ENCODE data around the gene TAF4B. TPM values are rescaled to one million over a fixed set of nuclear protein-coding genes. Genes with fewer than 3 reads are reported as not detected.

The TAF4B gene
- total and polyA plus RNA-seq, 9 of the 15 experiments (the other 6 are each of a cell fraction or from before 2014, with no cell fraction given) = 4.5 to 25.3 (median 20.5) TPM

DNA sequence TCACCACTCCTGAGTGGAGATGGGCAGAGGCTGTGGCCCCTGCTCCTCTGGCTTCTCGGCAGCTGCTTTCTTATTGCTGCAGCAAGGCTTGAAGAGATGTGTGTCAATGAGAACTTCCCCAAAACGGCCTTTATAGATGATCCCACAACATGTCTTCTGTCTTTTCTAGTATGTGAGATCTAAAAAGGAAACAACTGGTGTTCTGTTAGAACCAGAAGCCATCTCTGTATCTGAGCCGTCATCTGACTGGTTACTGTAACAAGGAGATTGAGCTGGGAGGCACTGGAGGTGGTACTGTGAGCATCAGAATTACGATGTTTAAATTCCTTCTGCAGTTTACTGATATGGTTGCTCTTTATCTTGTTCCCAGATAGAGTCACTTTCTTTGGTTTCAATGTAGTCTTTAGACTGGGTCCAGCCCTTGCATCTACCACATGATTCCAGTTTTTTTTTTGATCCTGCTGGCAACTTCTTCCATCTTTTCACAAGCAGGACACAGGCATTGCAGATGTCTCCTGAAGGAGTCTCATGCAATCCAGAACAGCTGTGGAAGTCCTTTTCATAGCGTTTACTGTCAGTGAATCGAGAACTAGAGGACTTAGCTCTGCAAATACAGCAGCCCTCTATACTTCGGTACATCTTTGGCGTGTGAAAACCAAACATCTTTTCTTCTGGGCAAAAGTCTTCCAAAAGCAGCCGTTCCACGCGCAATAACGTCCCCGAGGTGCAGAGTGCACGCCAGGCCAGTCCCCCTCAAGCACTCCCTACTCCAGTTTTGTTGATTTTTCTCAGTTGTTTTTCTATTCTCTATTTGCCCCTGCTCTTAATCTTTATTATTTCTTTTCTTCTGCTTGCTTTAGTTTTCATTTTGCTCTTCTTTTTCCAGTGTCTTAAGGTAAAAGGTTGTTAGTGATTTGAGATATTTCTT, 29.7 kb downstream of the TAF4B start:
- Histone ChIP-seq H3K9me1 (ENCODE audit: control insufficient read depth, insufficient read depth, low read length) (no peaks in the 10 kb centered on the region), H2AFZ (ENCODE audit: low read depth, low read length) (no peak overlapping the region), H3K4me1 (replicated peaks in 1 of 2; ENCODE audit: control insufficient read depth in 2 of 2, insufficient read depth in 2 of 2, low read length in 2 of 2) (peaks cover 0 to 5% of the 10 kb centered on the region in 2 experiments; a peak in 1 of 5 replicates), H3K4me2 (ENCODE audit: insufficient read depth, low read length) (peak overlapping the region; percentile 51), H3K4me3 (no peak overlapping the region), H3K27me3 (ENCODE audit: control insufficient read depth in 2 of 2, insufficient read depth in 2 of 2, low read length in 2 of 2) (no peaks in the 10 kb centered on the region), H3K27ac (ENCODE audit: extremely low read depth, low read depth, low read length) (peak overlapping the region; percentile 3; the same call in 1 of the 3 replicates), H3K36me3 (ENCODE audit: control insufficient read depth, insufficient read depth, low read length) (no peaks in the 10 kb centered on the region), H3K9me3 (replicated peaks; ENCODE audit: control insufficient read depth, insufficient read depth, low read depth, low read length) (no peaks in the 10 kb centered on the region), H3K9ac (ENCODE audit: insufficient read depth in 1 of 2, low read depth in 2 of 2, low read length in 2 of 2) (no peak overlapping the region), H3K79me2 (ENCODE audit: control insufficient read depth, insufficient read depth, low read length) (peaks cover 51% of the 10 kb centered on the region), H4K20me1 (replicated peaks; ENCODE audit: control insufficient read depth, insufficient read depth, low read length) (no peaks in the 10 kb centered on the region)
- 13% methylated on average over 14 of the region's 14 CpGs for WGBS (ENCODE audit: insufficient coverage, low coverage, missing lambda C conversion rate)
- ChIA-PET POLR2A (interaction anchor here (0.5 to 1.2 kb wide), 4 partner anchors 14 to 171 kb away, joined by 3 read pairs; partner anchors contain the start of gene TAF4B), CTCF (ENCODE audit: low intra/inter-chr PET ratio) (no interaction called here)
- peak; percentile 86 for FAIRE-seq
- intact Hi-C loops (cut with micrococcal nuclease) = no loop called here
- in situ Hi-C loops (cut with MboI) = no loop called here
- peak in 2 of 4 experiments; percentile 47 to 73 for DNase-seq (ENCODE audit: extremely low read depth in 1 of 4, low spot score in 3 of 4)
- ATAC-seq = peak; percentile 89
- BruUV-seq (replicated peaks) = no TSS peak
- no peak for TF ChIP-seq KLF10 (CRISPR knock-in tag; IDR thresholded peaks at IDR 0.05)
- TF ChIP-seq, protein P1, sequence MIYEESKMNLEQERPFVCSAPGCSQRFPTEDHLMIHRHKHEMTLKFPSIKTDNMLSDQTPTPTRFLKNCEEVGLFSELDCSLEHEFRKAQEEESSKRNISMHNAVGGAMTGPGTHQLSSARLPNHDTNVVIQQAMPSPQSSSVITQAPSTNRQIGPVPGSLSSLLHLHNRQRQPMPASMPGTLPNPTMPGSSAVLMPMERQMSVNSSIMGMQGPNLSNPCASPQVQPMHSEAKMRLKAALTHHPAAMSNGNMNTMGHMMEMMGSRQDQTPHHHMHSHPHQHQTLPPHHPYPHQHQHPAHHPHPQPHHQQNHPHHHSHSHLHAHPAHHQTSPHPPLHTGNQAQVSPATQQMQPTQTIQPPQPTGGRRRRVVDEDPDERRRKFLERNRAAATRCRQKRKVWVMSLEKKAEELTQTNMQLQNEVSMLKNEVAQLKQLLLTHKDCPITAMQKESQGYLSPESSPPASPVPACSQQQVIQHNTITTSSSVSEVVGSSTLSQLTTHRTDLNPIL (CRISPR knock-in tag; IDR thresholded peaks at IDR 0.05) = no peak
- TF ChIP-seq MEF2D (tag; conservative IDR thresholded peaks at IDR 0.05; ENCODE audit: low read depth) = no peak
- TF ChIP-seq SOX6 (IDR thresholded peaks at IDR 0.05) = peak; percentile 49
- no peak for TF ChIP-seq TAF9B (IDR thresholded peaks at IDR 0.05; ENCODE audit: partially characterized antibody)
- peak; percentile 25; the same call in 1 of the 2 replicates for TF ChIP-seq CXXC5 (CRISPR knock-in tag; IDR thresholded peaks at IDR 0.05)
- TF ChIP-seq CTBP1 (IDR thresholded peaks at IDR 0.05; ENCODE audit: borderline replicate concordance) = peak; percentile 94
- no peak for TF ChIP-seq KDM4B (IDR thresholded peaks at IDR 0.05; ENCODE audit: borderline replicate concordance in 2 of 2, low read depth in 1 of 2)
- TF ChIP-seq RBM22 (IDR thresholded peaks at IDR 0.05; ENCODE audit: low read depth, low read length, poor library complexity, severe bottlenecking) = no peak
- TF ChIP-seq KLF16 (IDR thresholded peaks at IDR 0.05) = peak; percentile 50; the same call in 1 of the 2 replicates
- no peak for TF ChIP-seq FOXM1 (IDR thresholded peaks at IDR 0.05; ENCODE audit: low read depth)
- TF ChIP-seq FOXM1 (CRISPR knock-in tag; IDR thresholded peaks at IDR 0.05; ENCODE audit: low read depth) = no peak
- TF ChIP-seq, protein P2, sequence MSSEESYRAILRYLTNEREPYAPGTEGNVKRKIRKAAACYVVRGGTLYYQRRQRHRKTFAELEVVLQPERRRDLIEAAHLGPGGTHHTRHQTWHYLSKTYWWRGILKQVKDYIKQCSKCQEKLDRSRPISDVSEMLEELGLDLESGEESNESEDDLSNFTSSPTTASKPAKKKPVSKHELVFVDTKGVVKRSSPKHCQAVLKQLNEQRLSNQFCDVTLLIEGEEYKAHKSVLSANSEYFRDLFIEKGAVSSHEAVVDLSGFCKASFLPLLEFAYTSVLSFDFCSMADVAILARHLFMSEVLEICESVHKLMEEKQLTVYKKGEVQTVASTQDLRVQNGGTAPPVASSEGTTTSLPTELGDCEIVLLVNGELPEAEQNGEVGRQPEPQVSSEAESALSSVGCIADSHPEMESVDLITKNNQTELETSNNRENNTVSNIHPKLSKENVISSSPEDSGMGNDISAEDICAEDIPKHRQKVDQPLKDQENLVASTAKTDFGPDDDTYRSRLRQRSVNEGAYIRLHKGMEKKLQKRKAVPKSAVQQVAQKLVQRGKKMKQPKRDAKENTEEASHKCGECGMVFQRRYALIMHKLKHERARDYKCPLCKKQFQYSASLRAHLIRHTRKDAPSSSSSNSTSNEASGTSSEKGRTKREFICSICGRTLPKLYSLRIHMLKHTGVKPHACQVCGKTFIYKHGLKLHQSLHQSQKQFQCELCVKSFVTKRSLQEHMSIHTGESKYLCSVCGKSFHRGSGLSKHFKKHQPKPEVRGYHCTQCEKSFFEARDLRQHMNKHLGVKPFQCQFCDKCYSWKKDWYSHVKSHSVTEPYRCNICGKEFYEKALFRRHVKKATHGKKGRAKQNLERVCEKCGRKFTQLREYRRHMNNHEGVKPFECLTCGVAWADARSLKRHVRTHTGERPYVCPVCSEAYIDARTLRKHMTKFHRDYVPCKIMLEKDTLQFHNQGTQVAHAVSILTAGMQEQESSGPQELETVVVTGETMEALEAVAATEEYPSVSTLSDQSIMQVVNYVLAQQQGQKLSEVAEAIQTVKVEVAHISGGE (CRISPR knock-in tag; IDR thresholded peaks at IDR 0.05) = no peak
- no peak for TF ChIP-seq SMAD1 (IDR thresholded peaks at IDR 0.05; ENCODE audit: low read depth, low read length, partially characterized antibody)
- TF ChIP-seq, protein P3, sequence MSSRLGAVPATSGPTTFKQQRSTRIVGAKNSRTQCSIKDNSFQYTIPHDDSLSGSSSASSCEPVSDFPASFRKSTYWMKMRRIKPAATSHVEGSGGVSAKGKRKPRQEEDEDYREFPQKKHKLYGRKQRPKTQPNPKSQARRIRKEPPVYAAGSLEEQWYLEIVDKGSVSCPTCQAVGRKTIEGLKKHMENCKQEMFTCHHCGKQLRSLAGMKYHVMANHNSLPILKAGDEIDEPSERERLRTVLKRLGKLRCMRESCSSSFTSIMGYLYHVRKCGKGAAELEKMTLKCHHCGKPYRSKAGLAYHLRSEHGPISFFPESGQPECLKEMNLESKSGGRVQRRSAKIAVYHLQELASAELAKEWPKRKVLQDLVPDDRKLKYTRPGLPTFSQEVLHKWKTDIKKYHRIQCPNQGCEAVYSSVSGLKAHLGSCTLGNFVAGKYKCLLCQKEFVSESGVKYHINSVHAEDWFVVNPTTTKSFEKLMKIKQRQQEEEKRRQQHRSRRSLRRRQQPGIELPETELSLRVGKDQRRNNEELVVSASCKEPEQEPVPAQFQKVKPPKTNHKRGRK (tag; IDR thresholded peaks at IDR 0.05) = peak; percentile 26; the same call in 1 of the 2 replicates
